Parathyroid adenoma (tissue), 2 donors: Measurements from ENCODE around the gene PTPRH.

Experiments used
- H2AFZ ChIP-seq: fragments of 300-600 bp; sonication (generic); one replicate; pipeline ENCODE4 v1.7.0; 2017; ENCODE audit warnings: antibody characterized with exemption, mild to moderate bottlenecking
- H3K27ac ChIP-seq: fragments of 300-600 bp; sonication (generic); one replicate; pipeline ENCODE4 v1.7.0; 2017
- H3K27me3 ChIP-seq: fragments of 300-600 bp; sonication (generic); one replicate; pipeline ENCODE4 v1.7.0; 2017; ENCODE audit warnings: low read length; ENCODE audit not compliant: control insufficient read depth, insufficient read depth
- H3K36me3 ChIP-seq: fragments of 300-600 bp; sonication (generic); one replicate; pipeline ENCODE4 v1.7.0; 2017; ENCODE audit warnings: low read length; ENCODE audit not compliant: control insufficient read depth, insufficient read depth
- H3K4me1 ChIP-seq: fragments of 300-600 bp; sonication (generic); one replicate; pipeline ENCODE4 v1.7.0; 2017; ENCODE audit warnings: control low read depth
- H3K4me2 ChIP-seq: fragments of 300-600 bp; sonication (generic); one replicate; pipeline ENCODE4 v1.7.0; 2017; ENCODE audit warnings: low read length
- H3K4me3 ChIP-seq: fragments of 300-600 bp; sonication (generic); one replicate; pipeline ENCODE4 v1.7.0; 2017; ENCODE audit warnings: low read depth, low read length
- H3K79me2 ChIP-seq: fragments of 300-600 bp; sonication (generic); one replicate; pipeline ENCODE4 v1.7.0; 2017; ENCODE audit warnings: control low read depth
- H3K9ac ChIP-seq: fragments of 300-600 bp; sonication (generic); one replicate; pipeline ENCODE4 v1.7.0; 2017; ENCODE audit warnings: mild to moderate bottlenecking
- H3K9me3 ChIP-seq: fragments of 300-600 bp; sonication (generic); one replicate; pipeline ENCODE4 v1.7.0; 2017; ENCODE audit warnings: low read length; ENCODE audit not compliant: control insufficient read depth
- TF ChIP-seq, protein P1 (sequence below): fragments of 300-600 bp; sonication (generic); IDR thresholded peaks from one replicate; pipeline ENCODE4 v1.7.0; 2017; ENCODE audit warnings: antibody characterized with exemption, mild to moderate bottlenecking
- donor health status: primary hyperparathyroidism.

PTPRH gene

GRCh38 chr19:55199620-55200204, 9.6 kb downstream of the PTPRH start:
- H3K4me1 ChIP-seq, result no peaks in the 10 kb centered on the region
- no peaks in the 10 kb centered on the region for H3K9me3 ChIP-seq
- no peak overlapping the region for H2AFZ ChIP-seq
- no peak overlapping the region for H3K27ac ChIP-seq
- H3K4me2 ChIP-seq, result no peak overlapping the region
- TF ChIP-seq, protein P1, sequence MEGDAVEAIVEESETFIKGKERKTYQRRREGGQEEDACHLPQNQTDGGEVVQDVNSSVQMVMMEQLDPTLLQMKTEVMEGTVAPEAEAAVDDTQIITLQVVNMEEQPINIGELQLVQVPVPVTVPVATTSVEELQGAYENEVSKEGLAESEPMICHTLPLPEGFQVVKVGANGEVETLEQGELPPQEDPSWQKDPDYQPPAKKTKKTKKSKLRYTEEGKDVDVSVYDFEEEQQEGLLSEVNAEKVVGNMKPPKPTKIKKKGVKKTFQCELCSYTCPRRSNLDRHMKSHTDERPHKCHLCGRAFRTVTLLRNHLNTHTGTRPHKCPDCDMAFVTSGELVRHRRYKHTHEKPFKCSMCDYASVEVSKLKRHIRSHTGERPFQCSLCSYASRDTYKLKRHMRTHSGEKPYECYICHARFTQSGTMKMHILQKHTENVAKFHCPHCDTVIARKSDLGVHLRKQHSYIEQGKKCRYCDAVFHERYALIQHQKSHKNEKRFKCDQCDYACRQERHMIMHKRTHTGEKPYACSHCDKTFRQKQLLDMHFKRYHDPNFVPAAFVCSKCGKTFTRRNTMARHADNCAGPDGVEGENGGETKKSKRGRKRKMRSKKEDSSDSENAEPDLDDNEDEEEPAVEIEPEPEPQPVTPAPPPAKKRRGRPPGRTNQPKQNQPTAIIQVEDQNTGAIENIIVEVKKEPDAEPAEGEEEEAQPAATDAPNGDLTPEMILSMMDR, result no peak
- no peaks in the 10 kb centered on the region for H3K79me2 ChIP-seq
- H3K4me3 ChIP-seq, result no peak overlapping the region
- H3K36me3 ChIP-seq, result no peaks in the 10 kb centered on the region
- no peak overlapping the region for H3K9ac ChIP-seq
- H3K27me3 ChIP-seq, result no peaks in the 10 kb centered on the region

- TF ChIP-seq, protein P1, result no peak
- no peaks in the 10 kb centered on the region for H3K9me3 ChIP-seq
- no peaks in the 10 kb centered on the region for H3K27me3 ChIP-seq
- H3K4me1 ChIP-seq, result no peaks in the 10 kb centered on the region
- H3K79me2 ChIP-seq, result no peaks in the 10 kb centered on the region
- H2AFZ ChIP-seq, result no peak overlapping the region
- H3K9ac ChIP-seq, result no peak overlapping the region
- H3K36me3 ChIP-seq, result no peaks in the 10 kb centered on the region
- no peak overlapping the region for H3K27ac ChIP-seq
- H3K4me2 ChIP-seq, result no peak overlapping the region
- H3K4me3 ChIP-seq, result no peak overlapping the region
Observed at GRCh38 chr19:55198651-55199050, 10.7 kb downstream of the PTPRH start.

DNA sequence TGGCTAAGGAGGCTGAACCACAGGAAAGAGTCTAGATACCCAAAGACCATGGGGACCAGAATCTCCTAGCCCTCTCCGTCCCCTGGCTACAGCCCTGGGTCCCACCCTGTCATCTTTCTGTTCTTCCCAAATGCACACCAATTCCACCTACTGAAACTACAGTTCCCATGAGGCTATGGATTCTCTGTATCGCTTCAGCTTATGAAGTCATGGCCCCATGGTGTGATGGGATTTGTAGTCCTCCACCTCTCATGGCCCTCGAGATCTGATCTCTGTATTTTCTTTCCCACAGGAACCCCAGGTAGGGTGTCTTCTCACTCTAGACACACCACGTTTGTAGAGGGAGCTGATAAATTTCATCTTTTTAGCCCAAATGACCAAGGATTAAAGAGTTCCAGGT, 11.8 kb downstream of the PTPRH start:
- Histone ChIP-seq H3K79me2 (no peaks in the 10 kb centered on the region), H3K9ac (no peak overlapping the region), H3K4me2 (no peak overlapping the region), H2AFZ (no peak overlapping the region), H3K27me3 (no peaks in the 10 kb centered on the region), H3K4me1 (no peaks in the 10 kb centered on the region), H3K27ac (no peak overlapping the region), H3K9me3 (no peaks in the 10 kb centered on the region), H3K36me3 (no peaks in the 10 kb centered on the region), H3K4me3 (no peak overlapping the region)
- TF ChIP-seq, protein P1, result no peak

- no peak overlapping the region for H3K4me2 ChIP-seq
- no peak overlapping the region for H3K27ac ChIP-seq
- no peaks in the 10 kb centered on the region for H3K4me1 ChIP-seq
- no peaks in the 10 kb centered on the region for H3K36me3 ChIP-seq
- no peak overlapping the region for H2AFZ ChIP-seq
- no peak overlapping the region for H3K4me3 ChIP-seq
- TF ChIP-seq, protein P1, result no peak
- no peaks in the 10 kb centered on the region for H3K27me3 ChIP-seq
- H3K9me3 ChIP-seq, result no peaks in the 10 kb centered on the region
- no peak overlapping the region for H3K9ac ChIP-seq
- H3K79me2 ChIP-seq, result no peaks in the 10 kb centered on the region
Observed at GRCh38 chr19:55196803-55197202, 12.5 kb downstream of the PTPRH start.

DNA sequence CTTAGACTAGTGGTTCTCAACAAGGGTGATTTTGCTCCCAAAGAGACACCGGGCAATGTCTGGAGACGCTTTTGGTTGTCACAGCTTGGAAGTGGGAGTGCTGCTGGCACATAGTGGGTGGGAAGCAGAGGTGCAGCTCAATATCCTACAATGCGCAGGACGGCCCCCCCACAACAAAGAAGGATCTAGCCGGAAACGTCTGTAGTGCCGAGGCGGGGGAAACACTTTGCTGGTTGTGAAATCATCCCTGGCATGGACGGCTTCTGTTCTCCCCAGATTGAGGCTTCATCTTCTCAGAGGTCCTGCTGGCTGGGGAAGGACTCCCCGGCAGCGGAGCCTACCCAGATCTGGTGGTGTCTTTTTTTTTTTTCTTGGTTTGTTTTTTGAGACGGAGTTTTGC, 15.8 kb downstream of the PTPRH start:
- no peak overlapping the region for H3K4me3 ChIP-seq
- no peaks in the 10 kb centered on the region for H3K9me3 ChIP-seq
- TF ChIP-seq, protein P1, result no peak
- no peaks in the 10 kb centered on the region for H3K4me1 ChIP-seq
- H3K79me2 ChIP-seq, result no peaks in the 10 kb centered on the region
- no peak overlapping the region for H3K9ac ChIP-seq
- no peak overlapping the region for H2AFZ ChIP-seq
- H3K27ac ChIP-seq, result no peak overlapping the region
- no peak overlapping the region for H3K4me2 ChIP-seq
- no peaks in the 10 kb centered on the region for H3K27me3 ChIP-seq
- H3K36me3 ChIP-seq, result no peaks in the 10 kb centered on the region
